ENCODE results near the gene DLX2. TPM values are rescaled to one million over a fixed set of nuclear protein-coding genes. Genes with fewer than 3 reads are reported as not detected.

DLX2 gene
- total RNA-seq, 1 donor from 2014 or later: 17.6 TPM

GRCh38 chr2:172113617-172114016 is 10.9 kb upstream of the DLX2 start:
- DNase-seq (ENCODE audit: extremely low spot score, unreplicated experiment): no peak
- Mint-ChIP-seq H3K27me3 (ENCODE audit: unreplicated experiment) (no peaks in the 10 kb centered on the region), H3K27ac (ENCODE audit: unreplicated experiment) (no peak overlapping the region), H3K4me1 (ENCODE audit: unreplicated experiment) (peaks cover under 1% of the 10 kb centered on the region), H3K9me3 (ENCODE audit: unreplicated experiment) (no peaks in the 10 kb centered on the region), H3K36me3 (ENCODE audit: unreplicated experiment) (no peaks in the 10 kb centered on the region), H3K4me3 (ENCODE audit: unreplicated experiment) (no peak overlapping the region)
- TF ChIP-seq CTCF (IDR thresholded peaks at IDR 0.05): peak; percentile 65

- H3K4me1 Mint-ChIP-seq (ENCODE audit: unreplicated experiment): peaks cover 13% of the 10 kb centered on the region
- no peak overlapping the region for H3K27ac Mint-ChIP-seq (ENCODE audit: unreplicated experiment)
- DNase-seq (ENCODE audit: extremely low spot score, unreplicated experiment): no peak
- TF ChIP-seq CTCF (IDR thresholded peaks at IDR 0.05): no peak
- H3K9me3 Mint-ChIP-seq (ENCODE audit: unreplicated experiment): no peaks in the 10 kb centered on the region
- H3K27me3 Mint-ChIP-seq (ENCODE audit: unreplicated experiment): no peaks in the 10 kb centered on the region
- H3K36me3 Mint-ChIP-seq (ENCODE audit: unreplicated experiment): no peaks in the 10 kb centered on the region
- no peak overlapping the region for H3K4me3 Mint-ChIP-seq (ENCODE audit: unreplicated experiment)
These were observed 7.5 kb upstream of the DLX2 start for GRCh38 chr2:172109988-172110811.

- DNase-seq (ENCODE audit: extremely low spot score, unreplicated experiment): no peak
These were observed 6.7 kb upstream of the DLX2 start for GRCh38 chr2:172109256-172109987.

GRCh38 chr2:172108587-172108930 is 5.9 kb upstream of the DLX2 start:
- DNase-seq (ENCODE audit: extremely low spot score, unreplicated experiment): no peak
- Mint-ChIP-seq H3K9me3 (ENCODE audit: unreplicated experiment) (no peaks in the 10 kb centered on the region), H3K36me3 (ENCODE audit: unreplicated experiment) (no peaks in the 10 kb centered on the region), H3K4me1 (ENCODE audit: unreplicated experiment) (peaks cover 19% of the 10 kb centered on the region), H3K4me3 (ENCODE audit: unreplicated experiment) (no peak overlapping the region), H3K27ac (ENCODE audit: unreplicated experiment) (no peak overlapping the region), H3K27me3 (ENCODE audit: unreplicated experiment) (no peaks in the 10 kb centered on the region)
- TF ChIP-seq CTCF (IDR thresholded peaks at IDR 0.05): no peak

More at GRCh38 chr2:172109256-172109987, 6.7 kb upstream of the DLX2 start:
- H3K27me3 Mint-ChIP-seq (ENCODE audit: unreplicated experiment): no peaks in the 10 kb centered on the region
- TF ChIP-seq CTCF (IDR thresholded peaks at IDR 0.05): no peak
- peaks cover 13% of the 10 kb centered on the region for H3K4me1 Mint-ChIP-seq (ENCODE audit: unreplicated experiment)
- no peak overlapping the region for H3K27ac Mint-ChIP-seq (ENCODE audit: unreplicated experiment)
- H3K4me3 Mint-ChIP-seq (ENCODE audit: unreplicated experiment): no peak overlapping the region
- no peaks in the 10 kb centered on the region for H3K36me3 Mint-ChIP-seq (ENCODE audit: unreplicated experiment)
- no peaks in the 10 kb centered on the region for H3K9me3 Mint-ChIP-seq (ENCODE audit: unreplicated experiment)

All from osteocyte (in vitro differentiated cells).